ENCODE measurements around the gene OVCA2. TPM values are rescaled to one million over a fixed set of nuclear protein-coding genes. Genes with fewer than 3 reads are reported as not detected.

Gene OVCA2
- total RNA-seq, 1 experiment from 2014 or later: 24.6 TPM

DNA sequence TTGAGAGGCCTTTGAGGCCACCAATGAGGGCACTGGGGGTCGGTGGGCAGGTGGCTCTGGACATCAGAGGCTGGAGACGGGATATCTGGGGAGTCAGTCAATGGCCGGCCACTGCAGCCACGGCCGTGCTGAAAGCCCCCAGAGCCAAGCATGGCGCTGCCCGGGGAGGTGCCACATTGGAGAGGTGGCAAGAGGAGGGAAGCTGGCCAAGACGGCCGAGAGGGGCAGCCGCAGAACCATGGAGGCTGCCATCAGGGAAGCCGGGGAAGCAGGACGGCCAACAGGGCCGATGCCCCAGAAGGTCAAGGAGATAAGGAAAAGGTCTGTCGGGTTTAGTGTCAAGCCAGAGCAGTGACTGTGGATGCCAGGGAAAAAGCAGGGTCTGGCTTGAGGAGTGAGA, 26.5 kb upstream of the OVCA2 start:
- Histone ChIP-seq H3K79me1 (ENCODE audit: insufficient read depth, low read depth, low read length, poor library complexity, severe bottlenecking) (no peaks in the 10 kb centered on the region), H3K4me2 (ENCODE audit: insufficient read depth, insufficient read length, low read length) (no peak overlapping the region), H2BK15ac (ENCODE audit: low read depth, low read length) (no peak overlapping the region), H4K8ac (replicated peaks; ENCODE audit: insufficient read length, low read depth, low read length) (no peak overlapping the region), H2BK12ac (ENCODE audit: insufficient read length, low read depth, low read length) (no peak overlapping the region), H4K5ac (ENCODE audit: insufficient read length, low read depth, low read length) (no peak overlapping the region), H4K91ac (ENCODE audit: insufficient read length, low read depth, low read length) (no peak overlapping the region), H3K27ac (ENCODE audit: insufficient read length, low read depth, low read length) (no peak overlapping the region), H3K4ac (ENCODE audit: low read depth, low read length) (no peak overlapping the region), H3K23ac (ENCODE audit: insufficient read length, low read depth, low read length) (no peak overlapping the region), H3K79me2 (ENCODE audit: insufficient read depth, low read length) (no peaks in the 10 kb centered on the region), H4K20me1 (ENCODE audit: control insufficient read depth, insufficient read depth, insufficient read length) (peaks cover 2% of the 10 kb centered on the region), H3K18ac (ENCODE audit: insufficient read length, low read depth, low read length) (no peak overlapping the region), H2BK20ac (ENCODE audit: low read depth, low read length, poor library complexity, severe bottlenecking) (no peak overlapping the region), H3K4me1 (ENCODE audit: insufficient read depth, low read length) (no peaks in the 10 kb centered on the region; the same call in 1 of the 2 replicates), H3T11ph (ENCODE audit: low read length) (no peak overlapping the region), H3K9ac (ENCODE audit: extremely low read depth, insufficient read length, low read length) (no peak overlapping the region), H3K23me2 (ENCODE audit: insufficient read length, low read depth, low read length, poor library complexity, severe bottlenecking) (no peaks in the 10 kb centered on the region), H2AK5ac (ENCODE audit: insufficient read length, low read length) (no peak overlapping the region), H3K56ac (ENCODE audit: insufficient read length, low read depth, low read length) (no peak overlapping the region), H3K9me3 (ENCODE audit: control insufficient read depth, low read depth, low read length) (no peaks in the 10 kb centered on the region), H2BK120ac (ENCODE audit: low read depth, low read length, poor library complexity, severe bottlenecking) (no peak overlapping the region), H2BK5ac (ENCODE audit: insufficient read length, low read length) (no peak overlapping the region), H3K14ac (ENCODE audit: insufficient read depth, low read length) (no peak overlapping the region), H2AFZ (ENCODE audit: low read length) (no peak overlapping the region), H3K27me3 (ENCODE audit: insufficient read depth, low read length) (peaks cover 6% of the 10 kb centered on the region; the same call in 1 of the 2 replicates)
- H3K36me3 Mint-ChIP-seq (ENCODE audit: insufficient read depth in 1 of 3, low read depth in 3 of 3): no peaks in the 10 kb centered on the region
- H3K4me3 Mint-ChIP-seq: no peak overlapping the region
- TF ChIP-seq, protein P1, sequence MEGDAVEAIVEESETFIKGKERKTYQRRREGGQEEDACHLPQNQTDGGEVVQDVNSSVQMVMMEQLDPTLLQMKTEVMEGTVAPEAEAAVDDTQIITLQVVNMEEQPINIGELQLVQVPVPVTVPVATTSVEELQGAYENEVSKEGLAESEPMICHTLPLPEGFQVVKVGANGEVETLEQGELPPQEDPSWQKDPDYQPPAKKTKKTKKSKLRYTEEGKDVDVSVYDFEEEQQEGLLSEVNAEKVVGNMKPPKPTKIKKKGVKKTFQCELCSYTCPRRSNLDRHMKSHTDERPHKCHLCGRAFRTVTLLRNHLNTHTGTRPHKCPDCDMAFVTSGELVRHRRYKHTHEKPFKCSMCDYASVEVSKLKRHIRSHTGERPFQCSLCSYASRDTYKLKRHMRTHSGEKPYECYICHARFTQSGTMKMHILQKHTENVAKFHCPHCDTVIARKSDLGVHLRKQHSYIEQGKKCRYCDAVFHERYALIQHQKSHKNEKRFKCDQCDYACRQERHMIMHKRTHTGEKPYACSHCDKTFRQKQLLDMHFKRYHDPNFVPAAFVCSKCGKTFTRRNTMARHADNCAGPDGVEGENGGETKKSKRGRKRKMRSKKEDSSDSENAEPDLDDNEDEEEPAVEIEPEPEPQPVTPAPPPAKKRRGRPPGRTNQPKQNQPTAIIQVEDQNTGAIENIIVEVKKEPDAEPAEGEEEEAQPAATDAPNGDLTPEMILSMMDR (conservative IDR thresholded peaks at IDR 0.05): no peak
- H3K27me3 Mint-ChIP-seq (ENCODE audit: low read depth): peaks cover 96% of the 10 kb centered on the region
- no peaks in the 10 kb centered on the region; a peak in 2 of 5 replicates for H3K9me3 Mint-ChIP-seq
- no CpG with 5 or more reads among the region's 14 CpGs for WGBS (ENCODE audit: extremely low coverage, insufficient read length, low lambda C conversion rate)
- no peak for DNase-seq
- no peak overlapping the region; a peak in 1 of 7 replicates for H3K27ac Mint-ChIP-seq
- H3K4me1 Mint-ChIP-seq: peaks cover 14 to 21% of the 10 kb centered on the region in 2 experiments

All from H9 (cell line).